SK-N-SH treated with all-trans-retinoic acid at 6 μM for 48 hours (cell line): ENCODE measurements around the gene SNRNP25.

Experiments used
- ATAC-seq: fragments of 200-7000 bp; cut with Tn5 transposase; 3 replicates; pipeline ENCODE4 v1.9.1; 2020; ENCODE audit warnings: mild to moderate bottlenecking, moderate library complexity
- ARNTL ChIP-seq: fragments of 450-650 bp; formaldehyde crosslinking; IDR thresholded peaks from 2 replicates; pipeline ENCODE4 v1.5.0; 2020; ENCODE audit warnings: low read depth, mild to moderate bottlenecking, moderate library complexity, borderline replicate concordance
- BACH2 ChIP-seq: fragments of 250-450 bp; sonication (Bioruptor Pico); IDR thresholded peaks from 2 replicates; pipeline ENCODE4 v1.9.0; 2021; ENCODE audit warnings: mild to moderate bottlenecking, borderline replicate concordance
- CSDC2 ChIP-seq: fragments of 250-450 bp; sonication (Bioruptor Pico); IDR thresholded peaks from 2 replicates; pipeline ENCODE4 v1.5.0; 2020; ENCODE audit warnings: mild to moderate bottlenecking, moderate library complexity
- CSRNP3 ChIP-seq: fragments of 250-450 bp; sonication (Bioruptor Pico); IDR thresholded peaks from 2 replicates; pipeline ENCODE4 v1.5.1; 2021; ENCODE audit warnings: mild to moderate bottlenecking, moderate library complexity
- ESRRG ChIP-seq: fragments of 250-450 bp; sonication (Bioruptor Pico); IDR thresholded peaks from 2 replicates; pipeline ENCODE4 v1.6.1; 2021; ENCODE audit warnings: mild to moderate bottlenecking
- GLIS3 ChIP-seq: fragments of 250-450 bp; sonication (Bioruptor Pico); IDR thresholded peaks from 2 replicates; pipeline ENCODE4 v1.5.0; 2020; ENCODE audit warnings: mild to moderate bottlenecking, moderate library complexity
- ISL1 ChIP-seq: fragments of 250-450 bp; sonication (Bioruptor Pico); IDR thresholded peaks from 2 replicates; pipeline ENCODE4 v2.1.2; 2022; ENCODE audit warnings: mild to moderate bottlenecking, moderate library complexity
- OSR1 ChIP-seq: fragments of 250-450 bp; sonication (Bioruptor Pico); IDR thresholded peaks from 2 replicates; pipeline ENCODE4 v1.8.0; 2022; ENCODE audit warnings: moderate library complexity, mild to moderate bottlenecking, inconsistent platforms
- PATZ1 ChIP-seq: fragments of 250-450 bp; sonication (Bioruptor Pico); IDR thresholded peaks from 2 replicates; pipeline ENCODE4 v1.8.0; 2020; ENCODE audit warnings: mild to moderate bottlenecking, moderate library complexity, borderline replicate concordance
- POU6F1 ChIP-seq: fragments of 250-450 bp; sonication (Bioruptor Pico); IDR thresholded peaks from 2 replicates; pipeline ENCODE4 v1.8.0; 2021; ENCODE audit warnings: low read depth, mild to moderate bottlenecking, moderate library complexity, borderline replicate concordance
- PPARA ChIP-seq: fragments of 250-450 bp; sonication (Bioruptor Pico); IDR thresholded peaks from 2 replicates; pipeline ENCODE4 v1.5.0; 2020; ENCODE audit warnings: mild to moderate bottlenecking, borderline replicate concordance
- RARB ChIP-seq: fragments of 250-450 bp; sonication (Bioruptor Pico); IDR thresholded peaks from 2 replicates; pipeline ENCODE4 v1.8.0; 2021; ENCODE audit warnings: mild to moderate bottlenecking, moderate library complexity
- SNAI2 ChIP-seq: fragments of 250-450 bp; sonication (Bioruptor Pico); IDR thresholded peaks from 2 replicates; pipeline ENCODE4 v1.5.0; 2020; ENCODE audit warnings: mild to moderate bottlenecking, moderate library complexity
- TCF4 ChIP-seq: fragments of 250-450 bp; sonication (Bioruptor Pico); IDR thresholded peaks from 2 replicates; pipeline ENCODE4 v1.8.0; 2021; ENCODE audit warnings: mild to moderate bottlenecking, moderate library complexity, borderline replicate concordance
- TOX ChIP-seq: fragments of 250-450 bp; sonication (Bioruptor Pico); IDR thresholded peaks from 2 replicates; pipeline ENCODE4 v1.8.0; 2021; ENCODE audit warnings: mild to moderate bottlenecking, moderate library complexity, borderline replicate concordance
- ZFP30 ChIP-seq: fragments of 450-650 bp; formaldehyde crosslinking; IDR thresholded peaks from 2 replicates; pipeline ENCODE4 v1.5.0; 2022; ENCODE audit warnings: mild to moderate bottlenecking, moderate library complexity
- TF ChIP-seq, protein P1 (sequence below): fragments of 250-450 bp; sonication (Bioruptor Pico); IDR thresholded peaks from 2 replicates; pipeline ENCODE4 v1.5.0; 2020; ENCODE audit warnings: mild to moderate bottlenecking, moderate library complexity
- TF ChIP-seq, protein P2 (sequence below): fragments of 250-450 bp; sonication (Bioruptor Pico); IDR thresholded peaks from 2 replicates; pipeline ENCODE4 v1.5.1; 2020; ENCODE audit warnings: low read depth, mild to moderate bottlenecking, moderate library complexity

SNRNP25 gene

GRCh38 chr16:97822-98221, 44.2 kb downstream of the SNRNP25 start:
- TF ChIP-seq TOX (no peak), SNAI2 (CRISPR knock-in tag) (no peak), CSRNP3 (CRISPR knock-in tag) (no peak), GLIS3 (CRISPR knock-in tag) (no peak), ESRRG (CRISPR knock-in tag) (no peak)
- TF ChIP-seq, protein P1, sequence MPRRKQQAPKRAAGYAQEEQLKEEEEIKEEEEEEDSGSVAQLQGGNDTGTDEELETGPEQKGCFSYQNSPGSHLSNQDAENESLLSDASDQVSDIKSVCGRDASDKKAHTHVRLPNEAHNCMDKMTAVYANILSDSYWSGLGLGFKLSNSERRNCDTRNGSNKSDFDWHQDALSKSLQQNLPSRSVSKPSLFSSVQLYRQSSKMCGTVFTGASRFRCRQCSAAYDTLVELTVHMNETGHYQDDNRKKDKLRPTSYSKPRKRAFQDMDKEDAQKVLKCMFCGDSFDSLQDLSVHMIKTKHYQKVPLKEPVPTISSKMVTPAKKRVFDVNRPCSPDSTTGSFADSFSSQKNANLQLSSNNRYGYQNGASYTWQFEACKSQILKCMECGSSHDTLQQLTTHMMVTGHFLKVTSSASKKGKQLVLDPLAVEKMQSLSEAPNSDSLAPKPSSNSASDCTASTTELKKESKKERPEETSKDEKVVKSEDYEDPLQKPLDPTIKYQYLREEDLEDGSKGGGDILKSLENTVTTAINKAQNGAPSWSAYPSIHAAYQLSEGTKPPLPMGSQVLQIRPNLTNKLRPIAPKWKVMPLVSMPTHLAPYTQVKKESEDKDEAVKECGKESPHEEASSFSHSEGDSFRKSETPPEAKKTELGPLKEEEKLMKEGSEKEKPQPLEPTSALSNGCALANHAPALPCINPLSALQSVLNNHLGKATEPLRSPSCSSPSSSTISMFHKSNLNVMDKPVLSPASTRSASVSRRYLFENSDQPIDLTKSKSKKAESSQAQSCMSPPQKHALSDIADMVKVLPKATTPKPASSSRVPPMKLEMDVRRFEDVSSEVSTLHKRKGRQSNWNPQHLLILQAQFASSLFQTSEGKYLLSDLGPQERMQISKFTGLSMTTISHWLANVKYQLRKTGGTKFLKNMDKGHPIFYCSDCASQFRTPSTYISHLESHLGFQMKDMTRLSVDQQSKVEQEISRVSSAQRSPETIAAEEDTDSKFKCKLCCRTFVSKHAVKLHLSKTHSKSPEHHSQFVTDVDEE, result no peak
- TF ChIP-seq, all 23 proteins: peak for 0
- no peak for ATAC-seq

DNA sequence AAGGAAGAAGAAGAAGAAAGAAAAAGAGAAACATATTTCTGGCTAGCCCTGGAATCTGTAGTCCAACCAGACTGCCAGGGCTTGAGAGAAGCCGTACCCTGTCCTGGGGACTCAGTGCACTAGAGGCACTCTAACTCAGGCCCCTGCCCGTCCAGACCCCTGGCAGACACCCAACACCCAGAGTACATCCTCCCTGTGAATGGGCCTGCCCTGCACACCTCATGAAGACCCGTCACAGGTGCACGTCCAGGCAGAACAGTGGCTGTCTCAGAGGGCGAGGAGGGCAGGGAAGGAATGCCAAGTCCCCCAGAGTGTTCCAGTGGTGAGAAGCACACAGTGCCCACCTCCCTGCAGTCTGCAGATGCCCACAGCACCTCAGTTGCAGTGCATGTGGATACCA, 47.4 kb downstream of the SNRNP25 start:
- no peak for TF ChIP-seq ISL1 (CRISPR knock-in tag)
- no peak for TF ChIP-seq TOX
- TF ChIP-seq RARB (CRISPR knock-in tag), result no peak
- TF ChIP-seq, protein P2, sequence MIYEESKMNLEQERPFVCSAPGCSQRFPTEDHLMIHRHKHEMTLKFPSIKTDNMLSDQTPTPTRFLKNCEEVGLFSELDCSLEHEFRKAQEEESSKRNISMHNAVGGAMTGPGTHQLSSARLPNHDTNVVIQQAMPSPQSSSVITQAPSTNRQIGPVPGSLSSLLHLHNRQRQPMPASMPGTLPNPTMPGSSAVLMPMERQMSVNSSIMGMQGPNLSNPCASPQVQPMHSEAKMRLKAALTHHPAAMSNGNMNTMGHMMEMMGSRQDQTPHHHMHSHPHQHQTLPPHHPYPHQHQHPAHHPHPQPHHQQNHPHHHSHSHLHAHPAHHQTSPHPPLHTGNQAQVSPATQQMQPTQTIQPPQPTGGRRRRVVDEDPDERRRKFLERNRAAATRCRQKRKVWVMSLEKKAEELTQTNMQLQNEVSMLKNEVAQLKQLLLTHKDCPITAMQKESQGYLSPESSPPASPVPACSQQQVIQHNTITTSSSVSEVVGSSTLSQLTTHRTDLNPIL (CRISPR knock-in tag), result no peak
- TF ChIP-seq ARNTL (CRISPR knock-in tag), result no peak
- TF ChIP-seq, protein P1, result no peak
- no peak for TF ChIP-seq OSR1 (CRISPR knock-in tag)
- no peak for TF ChIP-seq CSDC2 (CRISPR knock-in tag)
- TF ChIP-seq ESRRG (CRISPR knock-in tag), result no peak
- TF ChIP-seq PATZ1, result no peak
- no peak for TF ChIP-seq SNAI2 (CRISPR knock-in tag)
- TF ChIP-seq BACH2 (CRISPR knock-in tag), result no peak
- no peak for TF ChIP-seq PPARA (CRISPR knock-in tag)
- TF ChIP-seq TCF4 (CRISPR knock-in tag), result no peak
- no peak for ATAC-seq

GRCh38 chr16:101586-101985, 48.0 kb downstream of the SNRNP25 start:
- ATAC-seq, result no peak
- TF ChIP-seq, protein P1, result no peak
- TF ChIP-seq CSDC2 (CRISPR knock-in tag) (no peak), BACH2 (CRISPR knock-in tag) (no peak), CSRNP3 (CRISPR knock-in tag) (no peak), ZFP30 (CRISPR knock-in tag) (no peak), RARB (CRISPR knock-in tag) (no peak), ESRRG (CRISPR knock-in tag) (no peak), ISL1 (CRISPR knock-in tag) (no peak), POU6F1 (CRISPR knock-in tag) (no peak), SNAI2 (CRISPR knock-in tag) (no peak)
- TF ChIP-seq, protein P2 (CRISPR knock-in tag), result no peak
